ENCODE measurements around the gene NEK10.
"Not testable (repeated sequence)": the region's sequence is repeated elsewhere in the genome, so short reads cannot be mapped to it uniquely, and the experiment has no call there.

Gene NEK10

GRCh38 chr3:27345493-27345892 is 23.7 kb downstream of the NEK10 start:
- Histone ChIP-seq H3K27ac (no peak overlapping the region), H3K36me3 (ENCODE audit: insufficient read depth, low read length) (no peaks in the 10 kb centered on the region), H3K9ac (ENCODE audit: insufficient read length) (no peak overlapping the region), H3K4me3 (no peak overlapping the region), H3K9me3 (ENCODE audit: low read depth, low read length) (no peaks in the 10 kb centered on the region)
- DNase-seq (ENCODE audit: low read depth, low spot score): no peak
- TF ChIP-seq EZH2 (IDR thresholded peaks at IDR 0.05) (no peak), POLR2AphosphoS5 (IDR thresholded peaks at IDR 0.05; ENCODE audit: borderline replicate concordance, low read depth, low read length) (no peak), FOXP2 (optimal IDR thresholded peaks at IDR 0.05; ENCODE audit: control extremely low read depth, extremely low read length, insufficient read depth) (no peak)

DNA sequence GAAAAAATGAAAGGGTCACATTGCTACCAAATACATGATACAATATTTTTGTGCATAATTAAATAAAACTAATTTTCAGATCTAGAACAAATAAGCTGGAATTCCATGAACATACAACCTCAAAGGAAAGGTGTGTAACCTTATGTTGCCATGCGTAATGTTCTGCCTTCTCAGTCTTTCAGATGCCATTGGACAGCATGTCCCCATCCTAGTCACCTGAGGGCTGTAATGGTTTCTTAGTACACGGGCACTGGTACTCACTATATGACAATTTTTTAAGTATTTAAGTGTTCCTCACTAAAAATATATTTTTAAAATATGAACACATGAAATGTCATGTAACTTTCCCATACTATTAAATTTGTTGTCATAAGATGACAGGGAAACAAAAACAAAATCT is 24.1 kb downstream of the NEK10 start:
- no peak overlapping the region for H3K9ac ChIP-seq (ENCODE audit: insufficient read length)
- DNase-seq (ENCODE audit: low read depth, low spot score): no peak
- H3K4me3 ChIP-seq: no peak overlapping the region
- no peak overlapping the region for H3K27ac ChIP-seq
- no peak for TF ChIP-seq POLR2AphosphoS5 (IDR thresholded peaks at IDR 0.05; ENCODE audit: borderline replicate concordance, low read depth, low read length)
- no peak for TF ChIP-seq EZH2 (IDR thresholded peaks at IDR 0.05)
- no peak for TF ChIP-seq FOXP2 (optimal IDR thresholded peaks at IDR 0.05; ENCODE audit: control extremely low read depth, extremely low read length, insufficient read depth)
- no peaks in the 10 kb centered on the region for H3K9me3 ChIP-seq (ENCODE audit: low read depth, low read length)
- H3K36me3 ChIP-seq (ENCODE audit: insufficient read depth, low read length): no peaks in the 10 kb centered on the region

DNA sequence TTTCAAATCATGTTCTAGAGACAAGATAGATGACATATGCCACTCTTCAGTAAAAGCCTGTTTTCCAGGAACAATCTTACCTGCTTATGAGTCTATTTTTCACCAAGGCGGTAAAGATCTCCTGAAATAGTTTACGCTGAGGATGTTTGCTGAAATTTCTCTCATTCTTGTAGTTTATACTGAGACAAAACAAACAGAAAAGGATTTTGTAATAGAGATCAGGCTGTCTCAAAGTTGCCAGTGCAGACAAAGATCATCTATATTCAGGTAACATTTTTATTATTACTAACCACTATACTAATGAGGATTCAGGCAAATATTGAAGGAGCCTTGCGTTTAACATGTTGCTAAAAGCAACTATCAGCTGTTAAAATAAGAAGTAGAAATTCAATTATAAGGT is 25.0 kb downstream of the NEK10 start:
- H3K36me3 ChIP-seq (ENCODE audit: insufficient read depth, low read length): no peaks in the 10 kb centered on the region
- no peak for DNase-seq (ENCODE audit: low read depth, low spot score)
- no peak overlapping the region for H3K27ac ChIP-seq
- no peak overlapping the region for H3K9ac ChIP-seq (ENCODE audit: insufficient read length)
- TF ChIP-seq POLR2AphosphoS5 (IDR thresholded peaks at IDR 0.05; ENCODE audit: borderline replicate concordance, low read depth, low read length) (no peak), EZH2 (IDR thresholded peaks at IDR 0.05) (no peak), FOXP2 (optimal IDR thresholded peaks at IDR 0.05; ENCODE audit: control extremely low read depth, extremely low read length, insufficient read depth) (no peak)
- no peaks in the 10 kb centered on the region for H3K9me3 ChIP-seq (ENCODE audit: low read depth, low read length)
- no peak overlapping the region for H3K4me3 ChIP-seq

GRCh38 chr3:27342267-27342666 is 26.9 kb downstream of the NEK10 start:
- TF ChIP-seq FOXP2 (optimal IDR thresholded peaks at IDR 0.05; ENCODE audit: control extremely low read depth, extremely low read length, insufficient read depth): no peak
- TF ChIP-seq EZH2 (IDR thresholded peaks at IDR 0.05): no peak
- no peak for TF ChIP-seq POLR2AphosphoS5 (IDR thresholded peaks at IDR 0.05; ENCODE audit: borderline replicate concordance, low read depth, low read length)
- Histone ChIP-seq H3K9me3 (ENCODE audit: low read depth, low read length) (no peaks in the 10 kb centered on the region), H3K4me3 (no peak overlapping the region), H3K9ac (ENCODE audit: insufficient read length) (no peak overlapping the region), H3K27ac (no peak overlapping the region), H3K36me3 (ENCODE audit: insufficient read depth, low read length) (no peaks in the 10 kb centered on the region)
- no peak for DNase-seq (ENCODE audit: low read depth, low spot score)

- Histone ChIP-seq H3K9me3 (ENCODE audit: low read depth, low read length) (no peaks in the 10 kb centered on the region), H3K9ac (ENCODE audit: insufficient read length) (no peak overlapping the region), H3K4me3 (no peak overlapping the region), H3K36me3 (ENCODE audit: insufficient read depth, low read length) (no peaks in the 10 kb centered on the region), H3K27ac (no peak overlapping the region)
- DNase-seq (ENCODE audit: low read depth, low spot score): no peak
- no peak for TF ChIP-seq POLR2AphosphoS5 (IDR thresholded peaks at IDR 0.05; ENCODE audit: borderline replicate concordance, low read depth, low read length)
- TF ChIP-seq EZH2 (IDR thresholded peaks at IDR 0.05): no peak
- TF ChIP-seq FOXP2 (optimal IDR thresholded peaks at IDR 0.05; ENCODE audit: control extremely low read depth, extremely low read length, insufficient read depth): no peak
Observed at GRCh38 chr3:27340534-27340933, 28.6 kb downstream of the NEK10 start.

DNA sequence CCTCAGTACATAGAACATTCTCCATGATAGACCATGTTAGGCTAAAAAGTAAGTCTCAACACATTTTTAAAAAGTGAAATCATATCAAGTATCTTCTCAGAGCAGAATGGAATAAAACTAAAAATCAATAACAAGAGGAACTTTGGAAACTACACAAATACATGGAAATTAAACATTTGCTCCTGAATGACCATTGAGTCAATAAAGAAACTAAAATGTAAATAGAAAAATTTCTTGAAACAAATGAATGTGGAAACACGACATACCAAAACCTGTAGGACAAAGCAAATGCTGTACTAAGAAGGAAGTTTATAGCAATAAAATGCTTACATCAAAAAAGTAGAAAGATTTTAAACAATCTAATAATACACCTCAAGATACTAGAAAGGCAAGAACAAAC is 33.6 kb downstream of the NEK10 start:
- no peak overlapping the region for H3K27ac ChIP-seq
- no peak overlapping the region for H3K9ac ChIP-seq (ENCODE audit: insufficient read length)
- TF ChIP-seq POLR2AphosphoS5 (IDR thresholded peaks at IDR 0.05; ENCODE audit: borderline replicate concordance, low read depth, low read length) (no peak), EZH2 (IDR thresholded peaks at IDR 0.05) (no peak), FOXP2 (optimal IDR thresholded peaks at IDR 0.05; ENCODE audit: control extremely low read depth, extremely low read length, insufficient read depth) (no peak)
- no peaks in the 10 kb centered on the region for H3K36me3 ChIP-seq (ENCODE audit: insufficient read depth, low read length)
- DNase-seq (ENCODE audit: low read depth, low spot score): no peak
- H3K4me3 ChIP-seq: no peak overlapping the region
- H3K9me3 ChIP-seq (ENCODE audit: low read depth, low read length): no peaks in the 10 kb centered on the region

DNA sequence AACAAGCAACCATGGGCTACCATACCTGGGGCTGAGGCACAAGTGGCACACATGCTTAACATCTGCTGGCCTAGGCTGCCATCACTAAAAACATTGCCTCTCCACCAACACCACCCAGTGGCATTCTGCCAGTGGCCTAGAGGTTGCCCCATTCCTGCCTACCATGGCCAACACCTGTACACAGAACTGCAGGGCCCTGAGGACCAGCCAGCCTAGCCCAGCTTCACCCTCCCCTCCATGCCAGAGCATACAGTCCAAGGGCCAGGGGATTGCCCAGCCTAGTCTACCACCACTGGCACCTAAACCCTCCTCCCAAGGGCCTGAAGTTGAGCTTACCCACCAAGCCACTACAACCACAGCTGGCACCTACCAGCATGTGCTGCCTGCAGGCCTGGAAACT is 35.3 kb downstream of the NEK10 start:
- H3K4me3 ChIP-seq: no peak overlapping the region
- no peak for TF ChIP-seq EZH2 (IDR thresholded peaks at IDR 0.05)
- TF ChIP-seq POLR2AphosphoS5 (IDR thresholded peaks at IDR 0.05; ENCODE audit: borderline replicate concordance, low read depth, low read length): no peak
- no peak for TF ChIP-seq FOXP2 (optimal IDR thresholded peaks at IDR 0.05; ENCODE audit: control extremely low read depth, extremely low read length, insufficient read depth)
- H3K27ac ChIP-seq: no peak overlapping the region
- no peak overlapping the region for H3K9ac ChIP-seq (ENCODE audit: insufficient read length)
- H3K9me3 ChIP-seq (ENCODE audit: low read depth, low read length): no peaks in the 10 kb centered on the region
- no peak for DNase-seq (ENCODE audit: low read depth, low spot score)
- H3K36me3 ChIP-seq (ENCODE audit: insufficient read depth, low read length): no peaks in the 10 kb centered on the region

- DNase-seq (ENCODE audit: low read depth, low spot score); H3K36me3 ChIP-seq (ENCODE audit: insufficient read depth, low read length); H3K27ac ChIP-seq; H3K9ac ChIP-seq (ENCODE audit: insufficient read length); H3K4me3 ChIP-seq; H3K9me3 ChIP-seq (ENCODE audit: low read depth, low read length): not testable (repeated sequence)
Observed at GRCh38 chr3:27328982-27329762, 40.0 kb downstream of the NEK10 start.

Data from SK-N-MC (cell line).